Astrocyte of the cerebellum (primary cell): Measurements from ENCODE around the gene PYY.
"Not testable (repeated sequence)": the region's sequence is repeated elsewhere in the genome, so short reads cannot be mapped to it uniquely, and the experiment has no call there.

Experiments used
- DNase-seq: peaks from one replicate; pipeline ENCODE4 v3.0.0-alpha.2; 2011; ENCODE audit warnings: low read depth
- H3K4me3 ChIP-seq: 2 replicates; pipeline ENCODE4 v1.5.1; 2011; ENCODE audit warnings: mild to moderate bottlenecking, low read depth, low read length, moderate library complexity
- in situ Hi-C: cut with HindIII; loops from 2 replicates; pipeline ENCODE4 v1.10.0; 2017; ENCODE audit warnings: low sequenced_read_pairs
- TF ChIP-seq, protein P1 (sequence below): IDR thresholded peaks from 2 replicates; pipeline ENCODE4 v1.5.1; 2012; ENCODE audit warnings: low read length, low read depth, moderate library complexity, mild to moderate bottlenecking; ENCODE audit errors: missing control alignments

Gene PYY

GRCh38 chr17:43946781-43947180, 7.0 kb downstream of the PYY start:
- in situ Hi-C loops, result no loop called here
- TF ChIP-seq, protein P1, sequence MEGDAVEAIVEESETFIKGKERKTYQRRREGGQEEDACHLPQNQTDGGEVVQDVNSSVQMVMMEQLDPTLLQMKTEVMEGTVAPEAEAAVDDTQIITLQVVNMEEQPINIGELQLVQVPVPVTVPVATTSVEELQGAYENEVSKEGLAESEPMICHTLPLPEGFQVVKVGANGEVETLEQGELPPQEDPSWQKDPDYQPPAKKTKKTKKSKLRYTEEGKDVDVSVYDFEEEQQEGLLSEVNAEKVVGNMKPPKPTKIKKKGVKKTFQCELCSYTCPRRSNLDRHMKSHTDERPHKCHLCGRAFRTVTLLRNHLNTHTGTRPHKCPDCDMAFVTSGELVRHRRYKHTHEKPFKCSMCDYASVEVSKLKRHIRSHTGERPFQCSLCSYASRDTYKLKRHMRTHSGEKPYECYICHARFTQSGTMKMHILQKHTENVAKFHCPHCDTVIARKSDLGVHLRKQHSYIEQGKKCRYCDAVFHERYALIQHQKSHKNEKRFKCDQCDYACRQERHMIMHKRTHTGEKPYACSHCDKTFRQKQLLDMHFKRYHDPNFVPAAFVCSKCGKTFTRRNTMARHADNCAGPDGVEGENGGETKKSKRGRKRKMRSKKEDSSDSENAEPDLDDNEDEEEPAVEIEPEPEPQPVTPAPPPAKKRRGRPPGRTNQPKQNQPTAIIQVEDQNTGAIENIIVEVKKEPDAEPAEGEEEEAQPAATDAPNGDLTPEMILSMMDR, result no peak
- no peak for DNase-seq
- no peak overlapping the region for H3K4me3 ChIP-seq

DNA sequence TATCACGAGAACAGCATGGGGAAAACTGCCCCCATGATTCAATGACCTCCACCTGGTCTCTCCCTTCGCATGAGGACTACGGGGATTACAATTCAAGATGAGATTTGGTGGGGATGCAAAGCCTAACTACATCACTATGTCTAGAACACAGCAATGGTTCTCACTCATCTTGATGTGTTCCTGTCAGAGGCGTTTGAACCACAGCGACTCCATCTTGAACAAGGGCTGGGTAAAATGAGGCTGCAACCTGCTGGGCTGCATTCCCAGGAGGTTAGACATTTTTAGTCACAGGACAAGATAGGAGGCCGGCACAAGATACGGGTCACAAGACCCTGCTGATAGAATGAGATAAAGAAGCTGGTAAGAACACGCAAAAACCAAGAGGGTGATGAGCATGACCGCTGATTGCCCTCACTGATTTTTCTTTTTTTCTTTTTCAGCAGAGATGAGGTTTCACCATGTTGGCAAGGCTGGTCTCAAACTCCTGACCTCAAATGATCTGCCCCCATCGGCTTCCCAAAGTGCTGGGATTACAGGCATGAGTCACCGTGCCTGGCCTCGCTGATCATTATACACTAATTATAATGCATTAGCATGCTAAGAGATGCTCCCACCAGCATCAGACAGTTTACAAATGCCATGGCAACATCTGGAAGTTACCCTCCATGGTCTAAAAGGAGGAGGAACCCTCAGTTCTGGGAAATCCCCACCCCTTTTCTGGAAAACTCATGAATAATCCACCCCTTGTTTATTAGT, 8.5 kb downstream of the PYY start:
- in situ Hi-C loops, result no loop called here
- peak; percentile 27 for DNase-seq
- TF ChIP-seq, protein P1, result no peak
- H3K4me3 ChIP-seq, result no peak overlapping the region

DNA sequence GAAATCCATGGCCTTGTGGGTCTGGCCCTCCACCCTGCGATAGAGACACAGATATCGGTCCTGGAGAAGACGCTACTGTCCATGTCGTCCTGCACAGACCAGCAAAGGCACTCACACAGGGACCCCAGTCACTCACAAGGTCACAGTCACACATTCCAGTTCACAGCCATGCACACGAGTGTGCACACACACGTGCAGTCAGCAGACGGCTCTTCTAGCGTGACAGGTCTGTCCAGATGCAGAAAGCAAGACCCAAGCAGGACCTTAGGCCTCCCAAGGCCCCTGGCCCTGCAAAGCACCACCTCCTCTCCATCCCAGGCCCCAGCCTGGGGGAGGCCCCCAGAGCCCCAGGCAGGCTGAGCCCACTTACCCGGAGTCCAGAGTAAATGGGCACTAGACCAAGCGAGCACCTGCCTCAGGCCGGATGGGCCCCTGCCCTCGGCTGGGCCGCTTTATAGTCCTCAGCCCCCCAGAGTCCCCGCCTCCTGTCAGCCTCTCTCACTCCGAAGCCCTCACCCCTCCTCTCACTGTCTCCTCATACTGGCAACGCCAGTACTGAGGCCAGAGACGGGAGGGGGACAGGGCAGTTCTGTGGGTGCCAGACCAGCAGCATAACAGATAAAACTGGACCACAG, 11.6 kb downstream of the PYY start, which contains the start of gene PPY:
Gene PPY, minus strand, starts transcription at position 426 of the 635 bp plus-strand sequence. CDS start 822 bp downstream, outside the sequence.
- TF ChIP-seq, protein P1, result no peak
- DNase-seq, result no peak
- no peak within 1 kb of the TSS for H3K4me3 ChIP-seq
- in situ Hi-C loops, result no loop called here

GRCh38 chr17:43940630-43941029, 13.1 kb downstream of the PYY start:
- no peak for DNase-seq
- TF ChIP-seq, protein P1, result peak; percentile 71
- in situ Hi-C loops, result no loop called here
- H3K4me3 ChIP-seq, result no peak overlapping the region

- TF ChIP-seq, protein P1, result no peak
- no peak for DNase-seq
- in situ Hi-C loops, result no loop called here
- no peak overlapping the region for H3K4me3 ChIP-seq
Observed at GRCh38 chr17:43939886-43940285, 13.9 kb downstream of the PYY start.

GRCh38 chr17:43939452-43939851, 14.3 kb downstream of the PYY start:
- in situ Hi-C loops, H3K4me3 ChIP-seq, DNase-seq: not testable (repeated sequence)

DNA sequence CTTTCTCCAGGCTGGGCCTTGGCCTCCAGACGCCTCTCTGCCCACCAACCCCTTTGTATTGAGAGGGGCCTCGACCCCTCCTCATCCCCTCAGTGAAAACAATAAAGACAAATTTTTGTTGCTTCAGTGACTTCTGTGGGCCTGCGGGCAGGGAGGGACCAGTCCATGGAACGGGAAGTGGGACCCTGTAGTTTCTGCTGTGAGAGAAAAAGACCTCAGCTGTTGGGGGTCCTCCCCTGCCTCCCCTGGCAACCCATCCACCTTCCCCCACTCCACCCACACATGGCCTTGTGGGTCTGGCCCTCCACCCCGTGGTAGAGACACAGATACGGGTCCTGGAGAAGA, 14.9 kb downstream of the PYY start:
- TF ChIP-seq, protein P1, result no peak
- no peak for DNase-seq
- no peak overlapping the region for H3K4me3 ChIP-seq
- in situ Hi-C loops, result no loop called here
